Measurements from ENCODE around the gene GLIS1. TPM values are rescaled to one million over a fixed set of nuclear protein-coding genes. Genes with fewer than 3 reads are reported as not detected.

GLIS1 gene
- total and polyA plus RNA-seq, 12 donors: 0.06 to 0.10 (median 0.09) TPM; not detected in 7

DNA sequence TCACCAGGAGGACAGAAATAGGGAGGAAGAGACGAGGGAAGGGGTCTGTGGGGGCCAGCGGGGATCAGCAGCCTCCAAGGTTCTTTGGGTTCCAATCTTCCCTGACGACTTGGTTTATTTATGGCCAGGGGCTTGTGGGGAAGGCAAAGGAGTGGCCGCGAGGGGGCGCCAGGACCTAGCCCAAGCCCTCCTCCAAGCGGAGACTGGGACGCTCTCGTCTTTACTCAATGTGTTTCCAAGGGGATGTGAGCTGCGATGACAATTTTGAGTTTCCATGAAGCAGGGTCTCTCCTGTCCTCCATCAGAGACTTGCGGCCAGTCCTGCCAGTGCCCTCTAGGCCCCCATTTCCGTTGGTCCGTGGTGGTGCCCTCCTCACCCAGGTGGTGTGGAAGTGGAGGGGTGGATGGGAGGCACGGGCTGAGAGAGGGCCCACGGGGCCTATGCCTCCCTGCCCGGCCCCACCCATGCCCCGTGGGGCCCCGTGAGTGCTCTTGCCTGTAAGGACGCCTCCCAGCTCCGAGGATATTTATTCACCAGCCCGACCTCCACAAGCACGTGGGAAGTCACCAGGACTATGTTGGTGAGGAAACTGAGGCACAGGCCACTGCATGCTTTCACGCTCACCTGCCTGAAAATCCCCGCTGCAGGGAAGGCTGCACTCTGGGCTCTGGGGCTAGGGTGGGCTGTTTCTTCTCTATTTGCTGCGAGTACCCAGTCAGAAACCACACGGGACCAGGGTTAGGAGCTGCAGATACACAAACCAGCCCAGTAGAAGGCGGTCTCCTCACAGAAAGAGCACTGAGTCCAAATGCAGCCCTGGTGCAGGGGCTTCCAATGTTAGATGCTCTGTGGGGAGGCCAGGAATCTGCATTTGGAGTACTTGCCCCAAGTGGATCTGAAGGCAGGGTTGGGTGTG lies 253.2 kb downstream of the GLIS1 start:
- ATAC-seq (peak; percentile 67 to 93 (median 88)), DNase-seq (peak; percentile 70 to 82)
- Histone ChIP-seq H3K4me3 (no peak overlapping the region), H3K27me3 (peaks cover 0 to 76% (median 61%) of the 10 kb centered on the region in 7 donors), H3K36me3 (no peaks in the 10 kb centered on the region), H3K9me3 (peaks cover 0 to 12% (median 0%) of the 10 kb centered on the region in 11 donors), H3K27ac (no peak overlapping the region), H3K4me1 (peaks cover 0 to 6% (median 0%) of the 10 kb centered on the region in 9 donors)
- 22 to 24% methylated on average over 27 of the region's 27 CpGs for WGBS, 2 donors
- intact Hi-C loops (cut with DNase I): loop anchor here (1.0 to 10.0 kb wide), 7 partner anchors 109 to 269 kb away; no protein-coding TSS in a partner anchor
- TF ChIP-seq, protein P1, sequence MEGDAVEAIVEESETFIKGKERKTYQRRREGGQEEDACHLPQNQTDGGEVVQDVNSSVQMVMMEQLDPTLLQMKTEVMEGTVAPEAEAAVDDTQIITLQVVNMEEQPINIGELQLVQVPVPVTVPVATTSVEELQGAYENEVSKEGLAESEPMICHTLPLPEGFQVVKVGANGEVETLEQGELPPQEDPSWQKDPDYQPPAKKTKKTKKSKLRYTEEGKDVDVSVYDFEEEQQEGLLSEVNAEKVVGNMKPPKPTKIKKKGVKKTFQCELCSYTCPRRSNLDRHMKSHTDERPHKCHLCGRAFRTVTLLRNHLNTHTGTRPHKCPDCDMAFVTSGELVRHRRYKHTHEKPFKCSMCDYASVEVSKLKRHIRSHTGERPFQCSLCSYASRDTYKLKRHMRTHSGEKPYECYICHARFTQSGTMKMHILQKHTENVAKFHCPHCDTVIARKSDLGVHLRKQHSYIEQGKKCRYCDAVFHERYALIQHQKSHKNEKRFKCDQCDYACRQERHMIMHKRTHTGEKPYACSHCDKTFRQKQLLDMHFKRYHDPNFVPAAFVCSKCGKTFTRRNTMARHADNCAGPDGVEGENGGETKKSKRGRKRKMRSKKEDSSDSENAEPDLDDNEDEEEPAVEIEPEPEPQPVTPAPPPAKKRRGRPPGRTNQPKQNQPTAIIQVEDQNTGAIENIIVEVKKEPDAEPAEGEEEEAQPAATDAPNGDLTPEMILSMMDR (IDR thresholded peaks at IDR 0.05): peak; percentile 76 to 92 (median 84)

DNA sequence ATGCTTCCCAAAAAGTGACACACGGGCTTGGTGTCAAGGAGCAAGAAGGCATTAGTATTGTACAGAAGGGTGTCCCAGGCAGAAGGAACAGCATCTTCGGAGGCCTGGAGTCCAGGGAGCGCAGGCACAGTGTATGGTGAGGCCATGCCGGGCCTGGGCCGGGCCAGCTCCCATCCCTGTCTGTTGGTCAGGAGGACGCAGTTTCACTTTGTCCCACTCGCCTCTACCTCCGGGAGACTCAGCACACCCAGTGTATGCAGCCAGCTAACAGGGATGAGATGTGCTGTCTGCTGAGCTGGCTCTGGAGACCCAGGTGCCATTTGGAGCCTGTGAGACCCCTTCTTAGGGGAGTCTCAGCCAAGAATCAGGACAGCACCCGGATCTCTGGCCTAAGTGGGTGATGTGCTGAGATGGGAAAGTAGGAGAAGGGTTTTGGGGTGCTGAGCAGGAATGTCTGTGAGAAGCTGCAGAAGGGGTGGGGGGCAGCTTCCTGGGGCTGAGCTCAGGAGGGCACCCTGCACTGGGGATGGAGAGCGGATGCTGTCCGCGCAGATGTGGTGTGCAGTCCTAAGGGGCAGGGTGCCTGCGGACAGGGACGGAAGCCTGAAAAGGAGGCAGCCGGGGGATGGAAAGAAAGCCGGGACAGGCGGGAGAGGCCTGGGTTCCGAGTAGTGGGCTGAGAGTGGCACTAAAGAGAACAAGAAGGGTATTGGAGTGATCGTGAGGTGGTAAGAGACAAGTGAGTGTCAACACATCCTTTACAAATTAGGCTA lies 254.1 kb downstream of the GLIS1 start:
- Histone ChIP-seq H3K4me3 (no peak overlapping the region), H3K27me3 (peaks cover 0 to 69% (median 53%) of the 10 kb centered on the region in 7 donors), H3K4me1 (peaks cover 0 to 6% (median 0%) of the 10 kb centered on the region in 9 donors), H3K36me3 (no peaks in the 10 kb centered on the region), H3K27ac (no peak overlapping the region), H3K9me3 (peaks cover 0 to 8% (median 0%) of the 10 kb centered on the region in 11 donors)
- ATAC-seq (peak in 2 of 8 donors; percentile 10 to 15), DNase-seq (no peak)
- 77 to 84% methylated on average over 19 of the region's 19 CpGs for WGBS, 2 donors
- TF ChIP-seq, protein P1 (IDR thresholded peaks at IDR 0.05): no peak
- intact Hi-C loops (cut with DNase I): loop anchor here (1.0 to 10.0 kb wide), 7 partner anchors 110 to 270 kb away; no protein-coding TSS in a partner anchor

DNA sequence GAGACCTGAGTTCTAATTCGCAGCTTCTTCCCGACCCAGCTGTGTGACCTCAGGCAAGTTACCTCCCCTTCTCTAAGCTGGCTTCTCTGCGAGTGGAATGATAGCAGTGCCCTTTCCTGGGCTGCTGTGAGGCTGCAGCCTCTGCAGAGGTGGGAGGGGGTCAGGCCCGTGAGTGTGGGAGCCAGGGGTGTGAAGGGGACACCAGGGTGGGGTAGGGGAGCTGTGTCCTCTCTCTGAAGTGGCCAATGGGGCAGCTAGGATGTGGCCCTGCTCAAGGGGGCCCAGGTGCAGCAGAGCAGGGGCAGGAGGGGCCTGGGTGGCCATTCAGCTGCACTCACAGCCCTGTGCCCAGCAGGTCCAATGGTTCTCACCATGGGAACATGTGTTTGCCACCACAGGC lies 255.3 kb downstream of the GLIS1 start:
- Histone ChIP-seq H3K27ac (no peak overlapping the region), H3K36me3 (no peaks in the 10 kb centered on the region), H3K4me3 (no peak overlapping the region), H3K4me1 (peaks cover 0 to 6% (median 0%) of the 10 kb centered on the region in 9 donors), H3K9me3 (no peaks in the 10 kb centered on the region), H3K27me3 (peaks cover 0 to 68% (median 43%) of the 10 kb centered on the region in 7 donors)
- DNase-seq (no peak), ATAC-seq (no peak)
- WGBS, 2 donors: 86 to 92% methylated on average over 4 of the region's 4 CpGs
- TF ChIP-seq, protein P1 (IDR thresholded peaks at IDR 0.05): no peak
- intact Hi-C loops (cut with DNase I): loop anchor here in 7 of 10 donors (2.0 to 10.0 kb wide), 4 partner anchors 111 to 271 kb away; no protein-coding TSS in a partner anchor

DNA sequence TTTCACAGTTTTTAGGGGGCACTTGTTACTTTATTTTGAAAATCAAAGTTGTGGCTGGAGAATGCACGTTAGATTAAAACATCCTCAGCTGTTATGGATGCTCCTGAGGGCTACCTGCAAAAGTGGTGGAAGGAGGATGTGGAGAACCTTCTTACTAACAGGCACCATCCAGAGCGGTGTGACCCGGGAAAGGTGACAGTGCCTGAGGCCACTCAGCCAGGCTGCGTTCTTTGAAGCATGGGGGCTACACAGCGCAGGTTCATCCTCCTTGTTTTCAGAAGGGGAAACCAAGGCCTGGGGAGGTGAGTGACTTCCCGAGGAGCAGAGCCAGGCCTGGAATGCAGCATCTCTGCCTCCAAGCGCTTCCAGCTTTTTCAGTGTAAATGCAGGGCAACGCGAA lies 255.8 kb downstream of the GLIS1 start:
- no peak overlapping the region for H3K27ac ChIP-seq
- DNase-seq: no peak
- H3K4me3 ChIP-seq: no peak overlapping the region
- intact Hi-C loops (cut with DNase I): loop anchor here in 4 of 10 donors (10.0 kb wide), 3 partner anchors 112 to 272 kb away; no protein-coding TSS in a partner anchor
- peaks cover 0 to 72% (median 39%) of the 10 kb centered on the region in 7 donors for H3K27me3 ChIP-seq
- TF ChIP-seq, protein P1 (IDR thresholded peaks at IDR 0.05): no peak
- no peaks in the 10 kb centered on the region for H3K36me3 ChIP-seq
- no peak for ATAC-seq
- peaks cover 0 to 6% (median 0%) of the 10 kb centered on the region in 9 donors for H3K4me1 ChIP-seq
- WGBS, 2 donors: 86 to 91% methylated on average over 9 of the region's 9 CpGs
- H3K9me3 ChIP-seq: no peaks in the 10 kb centered on the region
